Activated naive CD8-positive, alpha-beta T cell treated with anti-CD3 and anti-CD28 coated beads, Interleukin-2, amount 50 U/mL, for 24 hours (primary cell): ENCODE data around the gene TUBGCP5.
A peak's percentile ranks its signal among the peaks of the same experiment; 100 is the strongest.

Source experiments
- ATAC-seq: fragments of 150-1000 bp; cut with Tn5 transposase; one replicate; pipeline ENCODE4 v1.10.0; 2021
- DNase-seq: peaks from one replicate; pipeline ENCODE4 v3.0.0; 2021
- H3K27ac Mint-ChIP-seq: one replicate; pipeline ENCODE4 v1.8.0; 2021; ENCODE audit warnings: mild to moderate bottlenecking, mixed read lengths
- H3K27me3 Mint-ChIP-seq: one replicate; pipeline ENCODE4 v1.8.0; 2021; ENCODE audit warnings: mixed read lengths
- H3K36me3 Mint-ChIP-seq: one replicate; pipeline ENCODE4 v1.8.0; 2021; ENCODE audit warnings: low read depth, mixed read lengths
- H3K4me1 Mint-ChIP-seq: one replicate; pipeline ENCODE4 v1.8.0; 2021; ENCODE audit warnings: mixed read lengths
- H3K4me3 Mint-ChIP-seq: one replicate; pipeline ENCODE4 v1.8.0; 2021; ENCODE audit warnings: mild to moderate bottlenecking, moderate library complexity, mixed read lengths
- H3K9me3 Mint-ChIP-seq: one replicate; pipeline ENCODE4 v1.8.0; 2021; ENCODE audit warnings: mixed read lengths

Gene TUBGCP5

DNA sequence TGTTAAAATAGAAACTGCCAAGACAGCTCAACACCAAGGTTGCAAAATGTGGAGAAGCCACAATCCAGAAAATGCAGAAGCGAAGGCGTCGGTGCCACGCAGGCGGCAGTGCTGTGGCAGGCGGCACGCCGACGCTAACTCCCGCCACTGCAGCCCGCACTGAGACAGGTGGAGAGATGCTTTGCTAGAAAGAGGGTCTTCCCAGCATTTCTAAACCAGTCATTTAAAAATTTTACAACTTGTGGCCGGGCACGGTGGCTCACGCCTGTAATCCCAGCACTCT, 82.5 kb downstream of the TUBGCP5 start:
- ATAC-seq (no peak), DNase-seq (no peak)
- Mint-ChIP-seq H3K4me3 (no peak overlapping the region), H3K9me3 (no peaks in the 10 kb centered on the region), H3K36me3 (no peaks in the 10 kb centered on the region), H3K4me1 (peaks cover 2% of the 10 kb centered on the region), H3K27ac (no peak overlapping the region), H3K27me3 (no peaks in the 10 kb centered on the region)

DNA sequence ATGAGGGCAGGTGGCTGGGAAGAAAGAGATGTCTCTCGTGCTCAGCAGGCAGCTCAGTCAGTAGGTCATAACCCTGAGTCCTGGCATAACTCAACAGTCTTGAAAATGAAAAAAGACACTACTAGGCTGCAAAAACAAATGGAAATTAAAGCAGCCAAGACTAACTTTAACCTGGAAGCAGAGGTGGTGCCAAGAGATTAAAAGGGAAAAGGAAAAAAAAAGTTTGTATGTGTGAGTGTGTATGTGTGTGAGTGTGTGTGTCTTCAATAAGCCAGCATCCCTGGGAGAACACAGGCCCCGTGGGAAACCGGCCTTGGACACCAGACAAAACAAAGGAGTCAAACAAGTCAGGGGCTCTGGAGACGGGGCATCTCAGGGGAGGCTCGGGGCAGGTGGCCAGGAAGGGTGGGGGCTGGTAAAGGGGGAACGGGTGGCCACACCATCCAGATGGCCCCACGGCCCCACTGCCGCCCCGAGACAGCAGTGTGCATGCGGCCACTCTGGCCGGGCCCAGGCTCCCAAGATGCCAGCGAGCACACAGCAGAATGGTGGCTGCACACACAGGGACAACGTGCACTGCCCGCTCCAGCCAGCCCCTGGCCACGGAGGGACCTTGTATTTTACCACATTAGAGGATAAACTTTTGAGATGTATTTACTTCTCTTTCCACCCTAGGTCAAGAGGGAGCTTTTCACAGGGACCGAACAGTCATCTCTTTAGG, 83.0 kb downstream of the TUBGCP5 start:
- DNase-seq, result no peak
- ATAC-seq, result no peak
- Mint-ChIP-seq H3K36me3 (no peaks in the 10 kb centered on the region), H3K27me3 (no peaks in the 10 kb centered on the region), H3K4me3 (no peak overlapping the region), H3K4me1 (peaks cover 2% of the 10 kb centered on the region), H3K27ac (no peak overlapping the region), H3K9me3 (no peaks in the 10 kb centered on the region)

DNA sequence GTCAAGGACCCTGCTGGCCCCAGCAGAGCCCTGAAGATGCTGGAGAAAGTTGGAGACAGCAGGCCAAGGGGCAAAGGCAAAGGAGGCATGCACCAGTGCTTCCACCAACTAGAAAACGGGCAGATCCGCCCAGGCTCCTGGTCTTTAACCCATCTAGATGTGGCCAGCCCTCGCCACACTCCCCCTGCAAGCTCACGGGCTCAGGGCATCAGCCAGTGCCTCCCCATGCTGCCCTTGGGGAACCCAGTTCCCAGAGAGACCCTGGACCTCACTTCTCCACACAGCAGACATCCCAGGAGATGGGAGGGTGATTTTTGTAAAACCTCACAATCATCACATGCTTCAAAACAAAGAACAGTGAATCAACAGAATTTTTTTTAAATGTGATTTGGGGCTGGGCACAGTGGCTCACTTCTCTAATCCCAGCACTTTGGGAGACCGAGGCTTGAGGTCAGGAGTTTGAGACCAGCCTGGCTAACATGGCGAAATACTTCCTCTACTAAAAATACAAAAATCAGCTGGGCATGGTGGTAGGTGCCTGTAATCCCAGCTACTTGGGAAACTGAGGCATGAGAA, 83.7 kb downstream of the TUBGCP5 start:
- no peak overlapping the region for H3K4me3 Mint-ChIP-seq
- peaks cover 2% of the 10 kb centered on the region for H3K4me1 Mint-ChIP-seq

DNA sequence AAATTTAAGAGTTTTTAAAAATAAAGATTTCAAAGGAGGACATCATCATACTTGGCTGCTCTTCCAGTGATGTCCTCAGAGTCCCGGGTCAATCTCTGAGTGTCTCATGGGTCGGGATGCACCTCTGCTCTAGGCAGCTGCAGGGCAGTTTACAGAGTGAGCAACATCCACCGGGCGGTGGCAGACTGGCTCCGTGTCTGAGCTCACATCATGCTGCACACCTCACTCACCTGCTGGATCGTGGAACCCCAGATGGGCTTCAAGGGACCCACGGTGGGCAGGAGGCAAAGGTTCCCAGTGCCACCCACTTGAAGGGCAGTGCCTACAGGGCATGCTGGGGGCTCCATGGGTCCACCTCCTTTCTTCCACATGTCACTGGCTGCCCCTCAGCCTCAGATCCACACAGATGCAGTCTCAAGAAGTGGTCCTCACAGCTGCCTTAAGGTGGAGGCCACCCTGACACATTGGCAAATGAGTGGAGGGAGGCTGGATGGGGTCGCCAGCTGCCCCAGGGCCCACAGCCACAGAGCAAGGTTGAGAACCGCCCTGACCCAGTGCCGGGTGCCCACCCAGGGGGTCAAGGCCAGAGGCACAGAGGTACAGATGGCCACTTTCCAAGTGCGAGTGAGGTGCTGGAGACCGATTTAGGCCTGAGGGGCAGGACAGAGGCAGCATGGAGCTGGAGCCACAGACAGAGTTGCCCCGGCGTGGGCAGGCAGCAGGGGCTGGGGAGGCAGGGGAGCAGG, 84.4 kb downstream of the TUBGCP5 start:
- H3K27me3 Mint-ChIP-seq, result no peaks in the 10 kb centered on the region
- H3K9me3 Mint-ChIP-seq, result no peaks in the 10 kb centered on the region
- no peaks in the 10 kb centered on the region for H3K4me1 Mint-ChIP-seq
- no peak overlapping the region for H3K4me3 Mint-ChIP-seq
- no peak overlapping the region for H3K27ac Mint-ChIP-seq
- no peak for DNase-seq
- H3K36me3 Mint-ChIP-seq, result no peaks in the 10 kb centered on the region
- ATAC-seq, result peak; percentile 27

More for the DNA sequence above, 83.7 kb downstream of the TUBGCP5 start:
- no peak for DNase-seq
- Mint-ChIP-seq H3K9me3 (no peaks in the 10 kb centered on the region), H3K27ac (no peak overlapping the region), H3K27me3 (no peaks in the 10 kb centered on the region), H3K36me3 (no peaks in the 10 kb centered on the region)
- no peak for ATAC-seq

DNA sequence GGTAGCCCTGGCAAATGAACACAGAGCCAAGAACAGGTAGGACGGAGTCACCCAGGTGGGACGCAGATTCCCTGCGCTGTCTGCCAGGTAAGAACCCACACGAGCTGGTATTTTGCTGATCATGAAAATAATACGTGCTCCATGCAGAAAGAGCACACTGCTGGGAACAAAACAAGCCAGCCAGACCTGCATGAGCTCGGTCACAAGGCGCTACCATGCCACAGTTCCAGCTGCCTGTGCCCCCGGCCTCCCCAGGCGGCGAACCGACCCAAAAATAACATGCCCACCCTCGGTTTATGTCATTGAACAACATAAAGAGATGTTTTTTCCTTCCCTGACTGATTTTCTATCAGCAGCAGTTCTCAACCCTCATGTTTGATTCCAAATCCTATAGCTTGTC, 85.0 kb downstream of the TUBGCP5 start:
- peaks cover under 1% of the 10 kb centered on the region for H3K4me1 Mint-ChIP-seq
- ATAC-seq (no peak), DNase-seq (no peak)
- H3K27ac Mint-ChIP-seq, result no peak overlapping the region
- no peaks in the 10 kb centered on the region for H3K9me3 Mint-ChIP-seq
- H3K27me3 Mint-ChIP-seq, result no peaks in the 10 kb centered on the region
- H3K36me3 Mint-ChIP-seq, result no peaks in the 10 kb centered on the region
- no peak overlapping the region for H3K4me3 Mint-ChIP-seq

DNA sequence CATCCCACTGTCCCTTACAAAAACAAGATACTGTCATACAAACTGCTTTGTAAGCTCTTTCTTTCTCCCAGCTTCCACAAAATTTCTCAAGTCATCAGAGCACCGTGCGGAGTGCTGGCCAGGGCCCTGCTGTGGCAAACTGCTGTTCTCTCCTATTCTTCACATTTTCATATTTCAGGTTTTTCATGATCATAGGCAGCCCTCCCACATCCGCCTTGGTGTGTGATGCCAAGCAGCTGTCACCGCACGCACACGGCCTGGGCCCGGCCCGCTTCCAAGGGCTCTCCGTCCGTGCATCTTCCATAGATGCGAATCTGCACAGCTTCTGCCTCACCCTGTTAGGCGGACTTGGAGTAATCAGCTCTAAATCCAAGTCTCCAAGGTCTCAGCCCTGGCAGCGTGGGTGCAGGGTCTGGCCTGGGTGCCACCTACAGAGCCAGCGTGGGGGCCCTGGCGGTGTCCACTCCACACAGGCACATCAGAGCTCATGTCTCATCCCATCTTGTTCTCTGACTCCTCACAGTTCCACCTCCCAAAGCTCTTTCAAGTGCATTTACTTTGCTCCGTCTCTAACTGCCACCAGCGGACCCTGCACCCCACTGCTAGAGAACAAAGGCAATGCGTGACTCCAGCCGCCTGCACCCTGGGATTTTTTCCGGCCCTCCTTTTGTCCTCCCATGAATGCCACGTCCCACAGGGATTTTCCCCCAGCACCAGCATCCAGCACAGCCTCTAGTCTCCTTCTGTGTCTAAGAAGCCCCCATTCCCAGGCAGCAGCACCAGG, 86.4 kb downstream of the TUBGCP5 start:
- no peak for DNase-seq
- peaks cover 12% of the 10 kb centered on the region for H3K4me1 Mint-ChIP-seq
- ATAC-seq, result no peak
- no peak overlapping the region for H3K27ac Mint-ChIP-seq
- H3K9me3 Mint-ChIP-seq, result no peaks in the 10 kb centered on the region
- peaks cover 8% of the 10 kb centered on the region for H3K27me3 Mint-ChIP-seq
- no peak overlapping the region for H3K4me3 Mint-ChIP-seq
- no peaks in the 10 kb centered on the region for H3K36me3 Mint-ChIP-seq

DNA sequence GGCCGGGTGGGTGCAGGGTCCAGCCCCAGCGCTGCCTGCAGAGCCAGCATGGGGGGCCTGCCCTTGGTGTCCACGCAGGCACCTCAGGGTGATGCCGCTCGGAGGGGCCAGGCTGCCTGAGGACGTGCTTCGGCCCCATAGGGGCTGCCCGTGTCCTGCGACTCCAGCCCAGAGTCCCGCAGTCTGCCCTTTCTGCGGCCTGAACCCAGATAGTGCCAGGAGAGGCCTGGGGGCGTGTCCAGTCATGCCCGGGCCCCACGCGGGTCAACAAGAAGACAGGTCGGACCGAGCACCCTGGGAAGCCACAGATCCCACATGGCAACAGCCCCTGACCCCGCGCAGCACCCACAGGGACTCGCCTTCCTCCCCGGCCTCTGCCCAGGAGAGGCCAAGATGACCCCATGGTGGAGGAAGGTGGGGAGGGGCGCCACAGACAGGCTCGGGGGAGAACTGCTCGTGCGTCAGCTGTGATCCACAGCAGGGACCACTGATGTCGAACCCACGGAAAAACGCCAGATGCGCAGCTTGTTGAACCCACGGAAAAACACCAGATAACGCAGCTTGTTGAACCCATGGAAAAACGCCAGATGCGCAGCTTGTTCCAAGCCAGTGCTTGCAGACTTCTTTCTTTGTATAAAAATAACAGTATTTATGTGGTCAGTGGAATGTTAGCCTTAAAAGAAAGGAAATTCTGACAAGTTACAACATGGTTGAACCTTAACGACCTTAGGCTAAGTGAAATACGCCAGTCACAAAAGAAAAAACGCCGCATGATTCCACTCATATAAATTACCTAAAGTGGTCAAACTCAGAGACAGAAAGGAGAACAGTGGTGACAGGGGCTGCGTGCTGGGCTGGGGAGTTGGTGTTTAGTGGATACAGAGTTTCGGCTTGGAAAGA, 87.7 kb downstream of the TUBGCP5 start:
- H3K4me1 Mint-ChIP-seq, result peaks cover 12% of the 10 kb centered on the region
- H3K9me3 Mint-ChIP-seq, result no peaks in the 10 kb centered on the region
- H3K4me3 Mint-ChIP-seq, result no peak overlapping the region
- ATAC-seq (no peak), DNase-seq (no peak)
- H3K36me3 Mint-ChIP-seq, result no peaks in the 10 kb centered on the region
- H3K27ac Mint-ChIP-seq, result no peak overlapping the region
- peaks cover 13% of the 10 kb centered on the region for H3K27me3 Mint-ChIP-seq

DNA sequence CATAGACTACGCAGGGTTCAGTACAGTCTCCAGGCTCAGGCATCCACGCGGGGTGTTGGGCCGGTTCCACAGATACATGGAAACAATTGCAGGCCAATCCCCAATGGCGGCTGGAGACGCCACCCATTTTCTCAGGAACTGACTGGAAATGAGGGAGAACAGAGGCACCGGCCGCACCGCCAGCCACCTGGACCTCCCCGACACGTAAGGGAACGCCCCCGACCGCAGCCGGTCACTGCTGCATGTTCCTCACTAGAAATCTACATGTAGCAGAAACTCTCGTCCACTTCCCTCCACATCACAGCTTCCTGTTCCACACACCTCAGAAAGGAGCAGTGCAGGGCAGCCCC, 88.4 kb downstream of the TUBGCP5 start:
- no peak for ATAC-seq
- H3K36me3 Mint-ChIP-seq, result no peaks in the 10 kb centered on the region
- H3K4me3 Mint-ChIP-seq, result no peak overlapping the region
- peaks cover 12% of the 10 kb centered on the region for H3K4me1 Mint-ChIP-seq
- no peak for DNase-seq
- no peak overlapping the region for H3K27ac Mint-ChIP-seq
- H3K9me3 Mint-ChIP-seq, result no peaks in the 10 kb centered on the region
- H3K27me3 Mint-ChIP-seq, result peaks cover 13% of the 10 kb centered on the region

DNA sequence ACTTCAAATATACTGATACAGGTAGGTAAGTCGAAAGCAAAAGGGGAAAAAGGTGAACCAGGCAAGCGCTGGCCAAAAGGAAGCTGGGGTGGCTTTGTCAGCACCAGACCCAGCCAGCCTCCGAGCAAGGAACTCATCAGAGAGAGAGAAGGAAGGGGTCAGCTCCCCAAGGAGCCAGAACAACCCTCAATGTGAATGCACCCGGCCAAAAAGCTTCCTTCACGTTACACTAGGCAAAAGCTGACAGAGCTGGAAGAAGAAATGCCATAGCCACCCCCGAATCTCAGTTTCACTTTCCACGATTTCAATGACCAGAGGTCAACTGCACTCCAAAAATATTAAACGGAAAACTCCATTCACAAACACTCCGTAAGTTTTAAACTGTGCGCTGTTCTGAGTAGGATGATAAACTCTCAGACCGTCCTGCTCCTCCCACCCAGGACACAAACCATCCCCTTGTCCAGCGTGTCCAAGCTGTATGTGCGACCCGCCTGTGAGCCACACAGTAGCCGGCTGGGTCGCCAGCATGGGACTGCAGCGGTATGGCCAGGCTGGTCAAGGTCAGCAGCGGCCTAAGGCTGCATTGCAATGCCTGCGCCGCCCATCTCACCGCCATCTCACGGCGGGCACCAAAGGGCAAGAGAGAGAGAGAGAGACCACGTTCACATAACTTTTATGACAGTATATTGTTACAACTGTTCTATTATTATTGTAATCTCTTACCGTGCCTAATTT, 88.9 kb downstream of the TUBGCP5 start:
- peaks cover 12% of the 10 kb centered on the region for H3K4me1 Mint-ChIP-seq
- no peak overlapping the region for H3K4me3 Mint-ChIP-seq
- no peak overlapping the region for H3K27ac Mint-ChIP-seq
- no peaks in the 10 kb centered on the region for H3K9me3 Mint-ChIP-seq
- H3K27me3 Mint-ChIP-seq, result peaks cover 13% of the 10 kb centered on the region
- no peaks in the 10 kb centered on the region for H3K36me3 Mint-ChIP-seq
- no peak for DNase-seq
- ATAC-seq, result no peak
